Endothelial cell (in vitro differentiated cells): ENCODE data around the gene CRYGN. TPM values are rescaled to one million over a fixed set of nuclear protein-coding genes. Genes with fewer than 3 reads are reported as not detected.

ENCODE experiments used
- DNase-seq: peaks from one replicate; pipeline ENCODE4 v3.0.0; 2021; ENCODE audit warnings: low spot score
- H3K27ac Mint-ChIP-seq: one replicate; pipeline ENCODE4 v1.8.0; 2021; ENCODE audit warnings: mixed read lengths, inconsistent platforms; ENCODE audit not compliant: unreplicated experiment
- H3K27me3 Mint-ChIP-seq: one replicate; pipeline ENCODE4 v1.8.0; 2021; ENCODE audit warnings: mild to moderate bottlenecking, moderate library complexity, mixed read lengths, inconsistent platforms; ENCODE audit not compliant: unreplicated experiment
- H3K36me3 Mint-ChIP-seq: one replicate; pipeline ENCODE4 v1.8.0; 2021; ENCODE audit warnings: mild to moderate bottlenecking, low read depth, mixed read lengths, inconsistent platforms; ENCODE audit not compliant: unreplicated experiment
- H3K4me1 Mint-ChIP-seq: one replicate; pipeline ENCODE4 v1.8.0; 2021; ENCODE audit warnings: mild to moderate bottlenecking, mixed read lengths, inconsistent platforms; ENCODE audit not compliant: unreplicated experiment
- H3K4me3 Mint-ChIP-seq: one replicate; pipeline ENCODE4 v1.8.0; 2021; ENCODE audit warnings: mild to moderate bottlenecking, mixed read lengths, inconsistent platforms; ENCODE audit not compliant: unreplicated experiment
- H3K9me3 Mint-ChIP-seq: one replicate; pipeline ENCODE4 v1.8.0; 2021; ENCODE audit warnings: mixed read lengths, inconsistent platforms; ENCODE audit not compliant: unreplicated experiment
- total RNA-seq: library from RNA; stranded (reverse); fragmentation: NEBNext Ultra II Directional; extraction: Animal tissue kit (Norgen Biotek cat#: 25700); gene quantifications from one replicate; pipeline ENCODE4 v1.2.1, GENCODE V29; 2021; ENCODE audit not compliant: unreplicated experiment
- TF ChIP-seq, protein P1 (sequence below): fragments of 200-600 bp; sonication (generic); IDR thresholded peaks from one replicate; pipeline ENCODE4 v1.5.0; 2021; ENCODE audit warnings: antibody characterized with exemption; ENCODE audit not compliant: unreplicated experiment

Gene CRYGN
- total RNA-seq, 1 donor from 2014 or later, result not detected

DNA sequence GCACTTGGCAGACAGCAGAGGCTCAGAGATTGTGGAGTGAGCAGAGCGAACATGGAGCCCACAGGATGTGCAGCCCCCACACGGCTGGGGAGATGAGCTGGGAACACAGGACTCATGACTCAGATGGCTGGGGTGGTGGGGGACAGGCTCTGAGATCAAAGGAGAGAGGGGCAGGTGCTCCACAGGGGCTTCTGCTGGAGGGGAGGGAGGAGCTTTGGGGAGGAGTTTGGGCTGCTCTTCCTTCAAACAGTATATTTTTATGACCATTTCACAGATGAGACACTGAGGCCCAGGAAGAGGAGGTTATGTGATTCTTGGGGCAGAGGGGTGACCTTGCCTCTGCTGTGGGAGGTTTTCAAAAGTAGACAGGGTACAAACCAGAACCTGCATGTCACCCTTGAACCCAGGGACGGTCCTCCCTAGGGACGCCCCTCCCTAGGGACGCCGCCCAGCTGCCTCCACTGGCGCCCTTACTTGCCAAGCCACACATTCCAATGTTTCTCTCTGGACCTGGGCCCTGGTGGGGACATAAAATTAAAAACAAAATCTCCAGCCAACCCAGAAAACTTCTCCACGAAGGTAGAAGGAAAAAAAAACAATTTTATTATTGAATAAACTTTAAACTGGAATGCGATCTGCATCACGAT lies 981 bp upstream of the CRYGN start:
- Mint-ChIP-seq H3K9me3 (no peaks in the 10 kb centered on the region), H3K27me3 (peaks cover 5% of the 10 kb centered on the region), H3K27ac (no peak overlapping the region), H3K36me3 (no peaks in the 10 kb centered on the region), H3K4me3 (no peak overlapping the region), H3K4me1 (peaks cover 4% of the 10 kb centered on the region)
- DNase-seq, result no peak
- TF ChIP-seq, protein P1, sequence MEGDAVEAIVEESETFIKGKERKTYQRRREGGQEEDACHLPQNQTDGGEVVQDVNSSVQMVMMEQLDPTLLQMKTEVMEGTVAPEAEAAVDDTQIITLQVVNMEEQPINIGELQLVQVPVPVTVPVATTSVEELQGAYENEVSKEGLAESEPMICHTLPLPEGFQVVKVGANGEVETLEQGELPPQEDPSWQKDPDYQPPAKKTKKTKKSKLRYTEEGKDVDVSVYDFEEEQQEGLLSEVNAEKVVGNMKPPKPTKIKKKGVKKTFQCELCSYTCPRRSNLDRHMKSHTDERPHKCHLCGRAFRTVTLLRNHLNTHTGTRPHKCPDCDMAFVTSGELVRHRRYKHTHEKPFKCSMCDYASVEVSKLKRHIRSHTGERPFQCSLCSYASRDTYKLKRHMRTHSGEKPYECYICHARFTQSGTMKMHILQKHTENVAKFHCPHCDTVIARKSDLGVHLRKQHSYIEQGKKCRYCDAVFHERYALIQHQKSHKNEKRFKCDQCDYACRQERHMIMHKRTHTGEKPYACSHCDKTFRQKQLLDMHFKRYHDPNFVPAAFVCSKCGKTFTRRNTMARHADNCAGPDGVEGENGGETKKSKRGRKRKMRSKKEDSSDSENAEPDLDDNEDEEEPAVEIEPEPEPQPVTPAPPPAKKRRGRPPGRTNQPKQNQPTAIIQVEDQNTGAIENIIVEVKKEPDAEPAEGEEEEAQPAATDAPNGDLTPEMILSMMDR, result no peak

DNA sequence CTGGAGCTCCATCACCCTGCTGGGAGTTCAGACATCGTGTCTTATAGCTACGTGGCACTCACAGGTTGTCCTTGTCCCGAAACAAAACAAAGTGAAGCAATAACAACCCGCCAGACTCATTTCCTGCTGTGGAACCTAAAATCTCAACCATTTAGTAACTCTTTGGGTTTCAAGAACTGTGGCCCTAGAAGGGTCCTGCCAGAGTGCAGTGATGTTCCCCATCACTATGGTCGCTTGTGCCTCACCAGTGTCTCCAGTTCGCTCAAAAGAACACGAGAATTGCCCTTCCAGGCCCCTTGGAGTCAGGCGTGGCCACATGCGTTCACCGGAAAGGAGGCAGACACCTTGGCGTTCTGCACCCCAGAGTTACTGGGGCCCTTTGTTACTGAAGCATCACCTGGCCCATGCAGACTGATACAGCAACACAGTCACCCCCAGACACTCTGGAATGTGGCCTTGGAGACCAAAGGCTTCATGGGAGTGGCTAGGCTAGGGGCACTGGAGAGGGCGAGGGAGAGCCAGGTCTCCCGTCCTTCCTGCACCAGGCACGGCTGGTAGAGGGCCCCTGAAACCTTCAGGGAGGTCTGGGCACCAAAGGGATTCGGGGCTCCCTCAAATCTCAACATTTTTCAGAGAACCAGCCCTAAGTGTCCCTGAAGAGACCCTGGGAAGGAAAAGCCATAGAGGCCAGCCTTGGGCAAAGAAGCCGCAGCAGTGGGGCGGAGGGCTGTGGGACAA lies 908 bp downstream of the CRYGN start:
- H3K4me1 Mint-ChIP-seq, result peaks cover 4% of the 10 kb centered on the region
- H3K27ac Mint-ChIP-seq, result no peak overlapping the region
- H3K27me3 Mint-ChIP-seq, result peaks cover 3% of the 10 kb centered on the region
- H3K36me3 Mint-ChIP-seq, result no peaks in the 10 kb centered on the region
- DNase-seq, result no peak
- H3K4me3 Mint-ChIP-seq, result no peak overlapping the region
- H3K9me3 Mint-ChIP-seq, result no peaks in the 10 kb centered on the region
- TF ChIP-seq, protein P1, result no peak

DNA sequence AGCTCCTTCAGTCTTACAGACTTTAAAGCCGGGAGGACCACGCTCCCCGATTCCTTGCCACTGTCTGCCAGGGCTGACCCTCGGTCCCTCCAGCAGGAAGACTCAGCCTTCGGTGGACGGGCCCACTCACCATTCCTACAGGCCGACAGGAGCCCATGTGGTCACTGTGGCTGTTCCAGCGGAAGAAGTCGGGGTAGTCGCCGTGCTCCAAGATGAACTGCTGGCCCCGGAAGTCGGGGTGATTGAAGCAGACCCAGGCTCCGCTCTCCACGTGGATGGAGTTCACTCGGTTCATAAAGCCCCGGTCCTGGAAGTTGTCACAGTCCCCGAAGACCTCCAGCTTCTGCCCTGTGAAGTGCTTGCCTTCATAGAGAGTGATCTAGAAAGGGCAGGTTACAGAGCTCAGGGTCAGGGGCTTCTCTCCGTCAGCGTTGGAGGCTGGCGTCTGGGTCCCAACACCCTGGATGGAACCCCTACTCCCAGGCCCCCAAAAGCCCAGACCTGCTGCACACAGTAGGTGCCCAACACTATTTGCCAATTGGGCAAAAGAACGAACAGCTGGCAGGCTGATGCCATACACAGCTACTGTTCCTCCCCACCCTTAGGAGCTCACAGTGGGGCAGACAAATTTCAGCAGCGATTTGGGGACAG lies 1.9 kb downstream of the CRYGN start:
- H3K36me3 Mint-ChIP-seq, result no peaks in the 10 kb centered on the region
- H3K27ac Mint-ChIP-seq, result no peak overlapping the region
- H3K9me3 Mint-ChIP-seq, result no peaks in the 10 kb centered on the region
- no peak overlapping the region for H3K4me3 Mint-ChIP-seq
- TF ChIP-seq, protein P1, result no peak
- peaks cover 3% of the 10 kb centered on the region for H3K27me3 Mint-ChIP-seq
- no peak for DNase-seq
- peaks cover 4% of the 10 kb centered on the region for H3K4me1 Mint-ChIP-seq

DNA sequence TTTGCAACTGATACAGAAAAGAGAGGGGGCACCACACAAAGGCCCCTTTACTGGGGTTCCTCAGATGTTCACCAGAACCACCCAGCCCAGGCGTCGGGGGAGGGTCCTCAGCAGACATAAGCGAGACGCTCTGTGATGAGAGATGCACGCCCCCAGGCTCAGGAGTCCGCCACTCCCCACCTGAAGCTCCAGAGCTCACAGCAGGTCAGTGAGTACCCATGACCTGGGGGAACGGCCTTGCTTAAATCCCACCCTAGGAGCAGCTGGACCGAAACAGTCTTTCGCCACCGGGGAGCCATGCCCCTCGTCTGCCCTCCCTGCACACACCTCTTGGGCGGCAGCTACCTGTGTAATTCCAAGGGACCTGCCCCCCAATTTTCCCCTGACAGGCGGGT lies 2.8 kb downstream of the CRYGN start:
- H3K27ac Mint-ChIP-seq, result no peak overlapping the region
- H3K4me1 Mint-ChIP-seq, result peaks cover 4% of the 10 kb centered on the region

More for the DNA sequence above, 2.8 kb downstream of the CRYGN start:
- TF ChIP-seq, protein P1, result no peak
- Mint-ChIP-seq H3K9me3 (no peaks in the 10 kb centered on the region), H3K36me3 (no peaks in the 10 kb centered on the region), H3K27me3 (peaks cover 2% of the 10 kb centered on the region), H3K4me3 (no peak overlapping the region)
- DNase-seq, result no peak
